K562 (cell line): ENCODE results near the gene HSPA1B. TPM values are rescaled to one million over a fixed set of nuclear protein-coding genes. Genes with fewer than 3 reads are reported as not detected.

Experiments used
- ATAC-seq: fragments of 200-7000 bp; cut with Tn5 transposase; 3 replicates; pipeline ENCODE4 v1.9.1; 2020; ENCODE audit warnings: moderate library complexity
- BruUV-seq: library from RNA; stranded (reverse); fragments of 400-500 nt; replicated peaks from 2 replicates; lab custom pipeline; 2021; lab: Mats Ljungman, UMichigan
- CTCF ChIA-PET: fragments of 300-600 bp; formaldehyde crosslinking; extraction: SDS; loops from one replicate; lab custom pipeline; 2021; ENCODE audit warnings: low intra/inter-chr PET ratio; lab: Yijun Ruan, JAX
- POLR2A ChIA-PET: fragments of 300-600, 350-650 bp; sonication (Branson Sonifier 250); formaldehyde crosslinking; extraction: SDS; loops from one replicate; lab custom pipeline; 2021; ENCODE audit warnings: antibody characterized with exemption, inconsistent platforms; lab: Yijun Ruan, JAX
- DNase-seq, 4 experiments: peaks; one replicate each; pipeline versions ENCODE4 v3.0.0 to v3.0.0-alpha.2; 2011 to 2018; ENCODE audit warnings: low spot score in 3 of 4, mixed read lengths in 3 of 4; ENCODE audit errors: extremely low read depth in 1 of 4
- FAIRE-seq: peaks from 2 replicates; lab custom pipeline; 2011; peaks lifted over from hg19 to GRCh38; lab: Jason Lieb, UNC
- H2AFZ ChIP-seq: 2 replicates; pipeline ENCODE4 v1.6.0; 2011; ENCODE audit warnings: low read depth, low read length, control low read depth, inconsistent platforms
- H3K27ac ChIP-seq: fragments of 200-600 bp; 3 replicates; pipeline ENCODE4 v1.8.0; 2011; ENCODE audit warnings: low read depth, mild to moderate bottlenecking, control low read depth, inconsistent platforms, low read length, moderate library complexity, mixed read lengths; ENCODE audit errors: extremely low read depth
- H3K27me3 ChIP-seq, 2 experiments: fragments of 300-600 bp in 1 of 2; 2 replicates in 1 of 2; 3 replicates in 1 of 2; pipeline versions ENCODE4 v1.6.0 to v1.8.0; 2011; ENCODE audit warnings: inconsistent platforms in 2 of 2, low read length in 2 of 2, mild to moderate bottlenecking in 1 of 2, mixed read lengths in 1 of 2, moderate library complexity in 1 of 2; ENCODE audit not compliant: control insufficient read depth in 2 of 2, insufficient read depth in 2 of 2
- H3K36me3 ChIP-seq: fragments of 300-600 bp; 3 replicates; pipeline ENCODE4 v1.8.0; 2011; ENCODE audit warnings: mild to moderate bottlenecking, low read length, inconsistent platforms; ENCODE audit not compliant: control insufficient read depth, insufficient read depth
- H3K4me1 ChIP-seq, 2 experiments: fragments of 200-600 bp in 1 of 2; replicated peaks in 1 of 2; 2 replicates in 1 of 2; 3 replicates in 1 of 2; pipeline versions ENCODE4 v1.5.1 to v1.8.0; 2011; ENCODE audit warnings: inconsistent platforms in 2 of 2, low read length in 2 of 2, mild to moderate bottlenecking in 1 of 2, mixed read lengths in 1 of 2, moderate library complexity in 1 of 2; ENCODE audit not compliant: control insufficient read depth in 2 of 2, insufficient read depth in 2 of 2
- H3K4me2 ChIP-seq: 2 replicates; pipeline ENCODE4 v1.6.1; 2011; ENCODE audit warnings: low read length, control low read depth, inconsistent platforms, mixed read lengths; ENCODE audit not compliant: insufficient read depth
- H3K4me3 ChIP-seq: fragments of 200-600 bp; sonication (generic), shearing (Covaris generic); 2 replicates; pipeline ENCODE4 v1.5.1; 2016; ENCODE audit warnings: control low read depth, inconsistent platforms
- H3K79me2 ChIP-seq: fragments of 200-600 bp; 3 replicates; pipeline ENCODE4 v1.8.0; 2011; ENCODE audit warnings: low read length, inconsistent platforms; ENCODE audit not compliant: control insufficient read depth, insufficient read depth
- H3K9ac ChIP-seq, 2 experiments: 2 replicates each; pipeline versions ENCODE4 v1.6.0 to v1.6.1; 2011; ENCODE audit warnings: low read depth in 2 of 2, low read length in 2 of 2, control low read depth in 1 of 2, inconsistent platforms in 1 of 2, mild to moderate bottlenecking in 1 of 2, mixed read lengths in 1 of 2; ENCODE audit not compliant: insufficient read depth in 1 of 2
- H3K9me1 ChIP-seq: one replicate; pipeline ENCODE4 v1.6.0; 2011; ENCODE audit warnings: inconsistent platforms, mild to moderate bottlenecking, low read length, moderate library complexity; ENCODE audit not compliant: control insufficient read depth, insufficient read depth
- H3K9me3 ChIP-seq: replicated peaks from 2 replicates; pipeline ENCODE4 v1.5.1; 2011; ENCODE audit warnings: low read depth, low read length, inconsistent platforms; ENCODE audit not compliant: control insufficient read depth, insufficient read depth
- H4K20me1 ChIP-seq: replicated peaks from 2 replicates; pipeline ENCODE4 v1.6.1; 2011; ENCODE audit warnings: low read length, inconsistent platforms, mixed read lengths; ENCODE audit not compliant: control insufficient read depth, insufficient read depth
- EWSR1 ChIP-seq: fragments of 450-650 bp; IDR thresholded peaks from 2 replicates; pipeline ENCODE4 v1.6.1; 2018; ENCODE audit warnings: borderline replicate concordance, mild to moderate bottlenecking, low read depth, moderate library complexity; ENCODE audit not compliant: partially characterized antibody
- FOXK1 ChIP-seq: sonication (generic); formaldehyde crosslinking; IDR thresholded peaks from 2 replicates; pipeline ENCODE4 v1.8.0; 2022; ENCODE audit warnings: missing genetic modification reagents, mild to moderate bottlenecking, borderline replicate concordance
- IRF2 ChIP-seq: sonication (generic); formaldehyde crosslinking; IDR thresholded peaks from 2 replicates; pipeline ENCODE4 v1.8.1; 2022; ENCODE audit warnings: mild to moderate bottlenecking, missing genetic modification reagents
- KAT7 ChIP-seq: sonication (generic); formaldehyde crosslinking; IDR thresholded peaks from 2 replicates; pipeline ENCODE4 v1.8.0; 2022; ENCODE audit warnings: missing genetic modification reagents, mild to moderate bottlenecking, borderline replicate concordance
- KLF1 ChIP-seq: fragments of 450-650 bp; IDR thresholded peaks from 2 replicates; pipeline ENCODE4 v1.6.1; 2016; ENCODE audit warnings: missing genetic modification characterization, missing compliant biosample characterization
- RBFOX2 ChIP-seq: fragments of 200-400 bp; formaldehyde crosslinking; IDR thresholded peaks from 2 replicates; pipeline ENCODE4 v1.6.1; 2017; ENCODE audit warnings: low read depth, mild to moderate bottlenecking, low read length, moderate library complexity
- ZBTB33 ChIP-seq: sonication (generic); formaldehyde crosslinking; IDR thresholded peaks from 2 replicates; pipeline ENCODE4 v1.8.1; 2023; ENCODE audit warnings: mild to moderate bottlenecking, missing genetic modification reagents
- ZBTB40 ChIP-seq, 2 experiments: fragments of 450-650 bp in 1 of 2; sonication (generic) in 1 of 2; formaldehyde crosslinking in 1 of 2; IDR thresholded peaks; 2 replicates each; pipeline versions ENCODE4 v1.7.1 to v1.9.0; 2016 to 2022; ENCODE audit warnings: inconsistent platforms in 1 of 2, mild to moderate bottlenecking in 1 of 2, missing genetic modification reagents in 1 of 2
- ZNF589 ChIP-seq: fragments of 200-800 bp; sonication (Bioruptor generic); IDR thresholded peaks from 2 replicates; pipeline ENCODE4 v1.6.1; 2016; ENCODE audit warnings: low read depth, missing genetic modification characterization, missing compliant biosample characterization
- WGBS: fragments of 100-300 bp; shearing (Covaris generic); methylation state at CpG from one replicate; pipeline ENCODE4 v1.1.6; 2016; ENCODE audit warnings: low coverage, mixed read lengths; ENCODE audit not compliant: insufficient coverage; ENCODE audit errors: missing lambda C conversion rate; 5-methylcytosine and 5-hydroxymethylcytosine counted together
- in situ Hi-C: fragments of 300-500 bp; cut with MboI; formaldehyde crosslinking; loops from 4 replicates; pipeline ENCODE4 v1.15.0; 2018; ENCODE audit warnings: inconsistent platforms, mixed read lengths
- intact Hi-C: fragments of 100-400 bp; cut with micrococcal nuclease; formaldehyde crosslinking; loops from 2 replicates; pipeline ENCODE4 v1.14.2; 2022
- polyA plus RNA-seq, 8 experiments: library from polyadenylated mRNA; depleted of rRNA in 4 of 8; stranded (reverse) in 5 of 8; unstranded in 3 of 8; fragments of >200 nt; fragmentation: Nextera tagmentation in 2 of 8; fragmentation: Illumina TruSeq in 1 of 8; extraction: Ambion mirVana in 2 of 8; extraction: Trizol in 1 of 8; gene quantifications; 2 replicates each; pipeline versions ENCODE4 v1.2.1 to v1.2.3, GENCODE V29; 2011 to 2014; ENCODE audit warnings: inconsistent platforms in 1 of 8, missing spikeins in 1 of 8
- total RNA-seq, 7 experiments: library from RNA; depleted of rRNA in 6 of 7; stranded (reverse); fragments of >200 nt in 6 of 7; fragmentation: Illumina TruSeq in 2 of 7; extraction: Trizol in 2 of 7; gene quantifications; 2 replicates each; pipeline versions ENCODE4 v1.2.1 to v1.2.3, GENCODE V29; 2011 to 2021; ENCODE audit warnings: low replicate concordance in 1 of 7

The HSPA1B gene
- total and polyA plus RNA-seq, 9 of the 15 experiments (the other 6 are each of a cell fraction or from before 2014, with no cell fraction given) = 0.27 to 227 (median 51.2) TPM

GRCh38 chr6:31792761-31793171 lies 34.8 kb upstream of the HSPA1B start:
- POLR2A ChIA-PET = interaction anchor here (0.7 to 4.8 kb wide), 5 partner anchors 13 to 126 kb away, joined by 3 to 47 read pairs (median 4); partner anchors contain the start of genes LSM2 and VWA7
- Histone ChIP-seq H3K9ac (peak overlapping the region in 1 of 2 experiments; percentile 80; a peak in 2 of 4 replicates), H3K79me2 (peaks cover 59% of the 10 kb centered on the region), H3K4me3 (no peak overlapping the region), H3K9me1 (no peaks in the 10 kb centered on the region), H3K27me3 (no peaks in the 10 kb centered on the region), H3K4me2 (no peak overlapping the region), H2AFZ (no peak overlapping the region), H3K27ac (peak overlapping the region; percentile 28; the same call in 2 of the 3 replicates), H3K4me1 (peaks cover 17 to 44% of the 10 kb centered on the region in 2 experiments), H4K20me1 (0 out of 2 replicates have a peak, but pooled peaks cover 3% of the 10 kb centered on the region), H3K36me3 (peaks cover 71% of the 10 kb centered on the region), H3K9me3 (no peaks in the 10 kb centered on the region)
- CTCF ChIA-PET = no interaction called here
- in situ Hi-C loops = no loop called here
- 85% methylated on average over 12 of the region's 12 CpGs for whole genome bisulfite sequencing
- no peak for ATAC-seq
- no TSS peak for BruUV-seq
- FAIRE-seq = no peak
- peak; percentile 38 to 60 (median 47) for DNase-seq
- intact Hi-C loops = no loop called here
- no peak for TF ChIP-seq ZNF589 (CRISPR knock-in tag)
- TF ChIP-seq ZBTB33 (CRISPR knock-in tag) = peak; percentile 49; the same call in 1 of the 2 replicates
- peak; percentile 41 for TF ChIP-seq RBFOX2
- TF ChIP-seq ZBTB40 (IDR thresholded peaks at IDR 0.05) = no peak
- no peak for TF ChIP-seq ZBTB40 (CRISPR knock-in tag; IDR thresholded peaks at IDR 0.05)
- TF ChIP-seq KLF1 (tag) = no peak
- 0 out of 2 replicates have a peak, but pooled peaks have one; percentile 17 for TF ChIP-seq KAT7 (CRISPR knock-in tag)
- TF ChIP-seq IRF2 (CRISPR knock-in tag) = no peak
- TF ChIP-seq FOXK1 (CRISPR knock-in tag) = 0 out of 2 replicates have a peak, but pooled peaks have one; percentile 27
- no peak for TF ChIP-seq EWSR1
